Measurements from ENCODE around the gene ARL13A.
"Not testable (repeated sequence)": the region's sequence is repeated elsewhere in the genome, so short reads cannot be mapped to it uniquely, and the experiment has no call there.

Gene ARL13A

DNA sequence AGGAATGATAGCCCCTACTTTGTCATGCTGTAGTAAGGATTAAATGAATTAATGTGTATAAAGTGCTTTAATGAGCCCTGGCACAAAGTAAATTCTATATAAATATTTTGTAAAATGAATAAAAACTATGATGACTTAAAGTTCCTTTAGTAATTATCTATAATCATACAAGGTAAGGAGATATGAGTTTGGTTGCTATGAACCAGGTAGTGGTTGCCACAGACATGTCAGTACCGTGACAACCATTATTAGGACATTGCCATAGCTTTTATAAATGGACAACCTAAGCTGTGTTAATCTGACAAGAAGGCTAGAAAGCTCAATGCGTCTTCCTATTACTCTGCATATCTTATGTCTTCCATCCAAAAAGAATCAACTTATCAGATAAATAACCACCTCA, at the start of gene ARL13A:
Gene ARL13A (plus strand): TSS at position 301 of the 400 bp plus-strand sequence. CDS start 3,982 bp downstream, outside the sequence.
- no peak for DNase-seq

DNA sequence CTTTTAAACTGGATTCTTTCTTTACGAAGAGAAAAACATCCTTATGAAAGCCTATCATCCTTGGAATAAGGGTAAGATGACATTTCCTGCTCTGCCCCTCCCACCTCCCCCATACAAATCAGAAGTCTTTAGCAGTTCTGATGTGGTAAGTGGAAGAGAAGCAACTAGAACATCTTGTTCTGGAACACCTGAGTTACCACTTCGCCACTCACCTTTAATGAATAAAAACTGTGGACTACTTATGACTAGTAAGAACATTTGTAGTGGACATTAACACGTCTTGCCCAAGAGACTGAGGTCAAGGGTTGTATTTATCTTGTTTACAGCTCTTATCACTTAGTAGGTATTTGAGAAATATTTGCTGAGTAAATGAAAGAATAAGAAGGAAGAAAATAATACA, 45.1 kb upstream of the ARL13A start:
- DNase-seq = no peak

DNA sequence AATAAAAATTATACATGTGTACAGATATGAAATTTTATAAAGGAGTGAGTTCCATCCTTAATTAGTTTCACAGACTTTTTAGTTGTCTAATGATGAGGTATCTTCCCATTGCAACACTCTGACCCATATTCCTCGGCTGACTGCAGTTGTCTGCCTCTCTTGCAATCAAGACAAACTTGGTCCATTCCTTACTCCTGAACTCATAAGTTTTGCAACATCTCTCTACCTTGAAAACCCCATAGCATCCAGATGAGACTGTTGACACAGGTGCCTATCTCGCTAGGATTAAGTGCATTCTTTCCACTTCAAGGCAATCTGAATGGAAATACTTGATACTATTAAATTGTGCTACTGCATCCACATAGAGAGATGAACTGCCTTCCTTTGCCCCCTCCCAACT, 43.1 kb upstream of the ARL13A start:
- DNase-seq = no peak

DNA sequence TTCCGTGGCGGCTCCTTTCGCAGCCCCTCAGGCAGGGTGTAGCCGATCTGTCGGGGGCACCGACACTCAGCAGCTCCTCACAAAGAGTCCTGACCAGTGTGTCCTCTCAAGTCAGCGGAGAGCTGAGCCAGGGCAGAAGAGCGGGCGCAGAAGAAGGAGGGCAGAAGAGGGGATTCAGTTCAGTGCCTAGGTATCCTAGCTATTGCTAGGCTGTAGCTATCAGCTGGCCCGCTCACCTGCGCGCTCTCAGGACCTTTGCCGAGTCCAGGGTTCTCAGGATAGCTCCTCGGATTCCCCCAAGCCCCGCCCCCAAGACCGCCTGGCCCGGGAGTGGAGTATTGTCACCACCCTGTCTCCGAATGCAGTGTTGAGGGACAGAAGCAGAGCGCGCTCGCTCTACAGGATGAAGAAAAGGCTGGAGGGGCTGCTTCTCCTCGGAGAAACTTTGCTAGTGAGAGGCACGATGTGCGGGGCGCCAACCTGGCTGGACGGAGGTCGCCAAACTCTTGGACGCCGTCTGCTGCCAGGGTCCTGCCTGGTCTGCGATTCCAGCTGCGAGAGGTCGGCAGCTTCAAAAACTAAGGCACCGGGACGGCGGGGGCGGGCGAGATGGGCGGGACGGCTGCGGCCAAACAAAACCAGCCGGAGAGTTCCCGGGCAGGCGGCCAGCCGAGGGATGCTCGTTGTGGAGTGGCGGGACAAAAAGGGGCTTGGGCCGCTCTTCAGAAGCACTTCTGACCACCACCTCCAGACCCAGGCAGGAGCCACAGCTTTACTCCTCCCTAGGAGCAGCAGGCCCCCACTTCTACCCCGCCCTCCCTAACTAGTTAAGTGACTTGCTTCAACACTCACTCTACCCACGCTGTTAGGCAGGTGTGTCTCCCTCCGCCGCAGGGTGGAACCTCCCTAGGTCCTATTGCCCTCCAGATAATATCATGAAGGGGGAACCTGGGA, 40.6 kb upstream of the ARL13A start, which contains the start of gene XKRX:
Gene XKRX (minus strand): TSS at position 258 of the 954 bp plus-strand sequence. CDS start 613 bp downstream, outside the sequence.
- DNase-seq = peak; percentile 48

- DNase-seq = no peak
Observed at GRCh38 chrX:100931218-100931924, 38.1 kb upstream of the ARL13A start.

DNA sequence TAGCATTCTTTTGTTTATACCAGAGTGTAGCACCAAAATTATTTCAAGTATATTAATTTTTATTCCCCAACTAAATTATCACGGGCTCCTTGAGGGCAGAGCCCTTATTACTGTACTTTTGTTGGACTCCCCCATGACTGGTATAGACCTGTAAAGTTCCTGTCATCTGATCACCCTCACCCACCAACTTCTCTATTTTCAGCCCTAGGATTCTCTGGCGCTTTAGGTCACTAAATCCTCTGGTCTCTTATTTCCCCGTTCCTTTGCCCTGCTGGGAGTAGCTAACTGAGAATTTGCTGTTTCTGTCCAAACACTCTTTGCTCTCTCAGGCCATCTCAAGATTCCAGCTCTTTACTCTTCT, 37.6 kb upstream of the ARL13A start:
- no peak for DNase-seq

GRCh38 chrX:100935767-100936166, 33.7 kb upstream of the ARL13A start:
- no peak for DNase-seq

- DNase-seq = no peak
Observed at GRCh38 chrX:100939333-100939732, 30.2 kb upstream of the ARL13A start.

- no peak for DNase-seq
Observed at GRCh38 chrX:100944601-100945000, 24.9 kb upstream of the ARL13A start.

- no peak for DNase-seq
Observed at GRCh38 chrX:100946299-100946927, 23.1 kb upstream of the ARL13A start.

- DNase-seq = no peak
Observed at GRCh38 chrX:100948557-100948956, 21.0 kb upstream of the ARL13A start.

GRCh38 chrX:100962811-100963210, 6.7 kb upstream of the ARL13A start:
- no peak for DNase-seq

GRCh38 chrX:100964362-100964761, 5.1 kb upstream of the ARL13A start:
- no peak for DNase-seq

DNA sequence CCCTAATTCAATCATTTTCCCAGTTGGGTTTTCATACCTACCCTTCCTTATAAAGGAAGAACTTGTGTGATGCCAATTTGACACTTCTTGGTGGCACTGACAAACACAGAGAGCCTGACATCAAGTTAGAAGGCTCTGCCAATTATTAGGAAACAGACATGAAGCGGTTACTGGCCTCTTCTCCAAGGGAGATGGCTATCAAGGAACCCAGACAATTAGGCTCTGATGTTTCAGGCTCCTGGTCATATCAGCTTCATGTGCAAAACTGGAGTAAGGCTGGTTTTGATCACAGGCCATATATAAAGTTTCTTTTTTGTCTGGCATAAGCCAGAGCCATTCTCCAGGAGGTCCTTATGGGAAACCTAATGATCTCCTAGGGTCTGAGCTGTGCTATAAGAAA, 428 bp downstream of the ARL13A start:
- DNase-seq = no peak

DNA sequence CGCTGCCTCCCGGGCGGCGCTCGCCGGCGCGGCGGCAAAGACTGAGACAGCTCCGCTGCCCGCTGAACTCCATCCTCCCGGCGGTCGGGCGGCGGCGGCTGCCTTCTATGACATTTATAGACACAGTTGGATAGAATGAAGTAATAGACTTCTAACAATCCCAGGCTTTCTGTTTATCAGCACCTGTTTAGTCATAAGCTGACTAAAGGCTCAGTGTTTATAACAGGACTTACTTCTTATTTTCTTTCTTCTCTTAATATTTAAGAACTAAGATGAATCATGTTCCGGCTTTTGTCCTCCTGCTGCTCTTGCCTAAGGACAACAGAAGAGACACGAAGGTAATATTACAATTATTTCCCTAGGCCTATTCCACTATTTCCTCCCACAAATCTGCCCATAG, 3.9 kb downstream of the ARL13A start:
- DNase-seq = no peak

GRCh38 chrX:100975212-100975611, 5.7 kb downstream of the ARL13A start:
- no peak for DNase-seq

DNA sequence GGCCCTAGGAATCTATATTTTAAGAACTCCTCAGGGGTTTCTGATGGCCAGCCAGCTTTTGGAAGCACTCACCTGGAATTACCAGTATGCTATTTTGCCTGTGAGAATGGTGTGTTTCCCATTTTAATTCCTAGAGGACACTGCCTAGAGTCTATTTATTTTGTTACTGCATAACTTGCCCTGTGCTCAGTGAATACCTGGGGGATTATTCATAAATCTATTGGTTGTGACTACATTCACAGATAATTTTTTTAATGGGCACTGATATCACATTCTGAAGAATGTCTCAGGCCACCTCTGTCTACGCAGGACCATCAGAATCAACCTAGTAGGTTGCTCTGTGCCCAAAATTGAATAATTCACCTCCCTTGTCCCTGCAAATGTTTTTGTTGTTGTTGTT, 6.7 kb downstream of the ARL13A start:
- no peak for DNase-seq

DNA sequence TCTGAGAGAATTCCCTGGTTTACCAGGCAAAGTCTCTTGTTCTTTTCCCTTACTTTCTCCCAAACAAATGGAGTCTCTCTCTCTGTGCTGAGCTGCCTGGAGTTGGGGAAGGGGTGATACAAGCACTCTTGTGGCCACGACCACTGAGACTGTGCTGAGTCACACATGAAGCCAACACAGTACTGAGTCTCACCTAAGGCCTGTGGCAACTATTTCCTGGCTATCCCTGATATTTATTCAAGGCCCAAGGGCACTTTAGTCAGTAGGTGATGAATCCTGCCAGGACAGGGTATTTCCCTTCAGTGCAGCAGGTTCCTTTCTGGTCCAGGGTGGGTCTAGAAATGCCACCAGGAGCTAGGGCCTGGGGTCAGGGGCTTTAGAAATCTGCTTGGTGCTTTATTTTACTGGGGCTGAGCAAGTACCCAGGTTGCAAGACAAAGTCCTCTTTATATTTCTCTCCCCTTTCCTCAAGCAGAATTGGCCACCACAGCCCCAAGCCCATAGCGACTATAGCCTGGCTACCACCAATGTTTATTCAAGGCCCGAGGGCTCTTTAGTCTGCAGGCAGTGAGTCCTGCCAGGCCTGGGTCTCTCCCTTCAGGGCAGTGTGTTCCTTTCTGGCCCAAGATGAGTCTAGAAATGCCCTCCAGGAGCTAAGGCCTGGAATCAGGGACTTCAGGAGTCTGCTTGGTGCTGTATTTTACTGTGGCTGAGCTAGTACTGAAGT, 10.5 kb downstream of the ARL13A start:
- DNase-seq = no peak

DNA sequence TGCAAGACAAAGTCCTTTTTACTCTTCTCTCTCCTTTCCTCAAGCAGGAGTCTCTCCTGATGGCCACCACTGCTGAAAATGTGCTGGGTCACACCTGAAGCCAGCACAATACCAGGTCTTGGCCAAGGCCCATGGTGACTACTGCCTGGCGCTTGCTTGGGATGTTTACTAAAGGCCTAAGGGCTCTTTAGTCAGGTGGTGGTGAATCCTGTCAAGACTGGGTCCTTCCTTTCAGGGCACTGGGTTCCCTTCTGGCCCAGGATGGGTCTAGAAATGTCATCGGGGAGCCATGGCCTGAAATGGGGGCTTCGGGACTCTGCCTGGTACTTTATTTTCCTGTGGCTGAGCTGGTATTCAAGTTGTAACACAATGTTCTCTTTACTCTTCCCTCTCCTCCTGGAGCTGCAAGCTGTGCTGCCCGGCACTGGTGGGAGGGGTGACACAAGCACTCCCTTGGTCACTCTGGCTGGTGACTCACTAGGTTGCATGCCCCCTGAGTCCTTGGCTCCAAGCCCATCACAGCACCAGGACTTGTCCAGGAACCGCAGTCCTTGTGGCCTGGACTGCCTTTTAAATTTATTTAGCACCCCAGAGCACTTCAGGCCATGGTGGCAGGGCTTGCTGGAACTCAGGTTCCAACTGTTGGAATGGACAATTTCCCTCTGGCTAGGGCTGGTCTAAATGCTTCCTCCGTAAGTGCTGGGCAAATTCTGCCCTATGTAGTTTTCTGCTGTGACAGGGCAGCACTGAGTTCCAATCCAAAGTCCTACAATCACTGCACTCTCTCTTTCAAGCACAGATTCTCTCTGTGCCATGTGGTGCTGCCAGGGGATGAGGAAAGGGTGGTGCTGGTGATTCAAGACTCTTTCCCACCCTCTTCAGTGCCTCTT, 11.3 kb downstream of the ARL13A start:
- no peak for DNase-seq

DNA sequence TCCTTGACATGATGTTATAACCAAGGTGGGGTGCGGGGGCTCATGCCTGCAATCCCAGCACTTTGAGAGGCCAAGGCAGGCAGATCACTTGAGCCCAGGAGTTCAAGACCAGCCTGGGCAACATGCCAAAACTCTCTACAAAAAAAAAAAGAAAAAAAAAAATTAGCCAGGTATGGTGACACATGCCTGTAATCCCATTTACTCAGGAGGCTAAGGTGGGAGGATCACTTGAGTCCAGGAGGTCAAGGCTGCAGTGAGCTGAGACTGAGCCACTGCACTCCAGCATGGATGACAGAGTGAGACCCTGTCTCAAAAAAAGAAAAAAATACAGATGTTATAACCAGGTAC, 12.0 kb downstream of the ARL13A start:
- DNase-seq = not testable (repeated sequence)

DNA sequence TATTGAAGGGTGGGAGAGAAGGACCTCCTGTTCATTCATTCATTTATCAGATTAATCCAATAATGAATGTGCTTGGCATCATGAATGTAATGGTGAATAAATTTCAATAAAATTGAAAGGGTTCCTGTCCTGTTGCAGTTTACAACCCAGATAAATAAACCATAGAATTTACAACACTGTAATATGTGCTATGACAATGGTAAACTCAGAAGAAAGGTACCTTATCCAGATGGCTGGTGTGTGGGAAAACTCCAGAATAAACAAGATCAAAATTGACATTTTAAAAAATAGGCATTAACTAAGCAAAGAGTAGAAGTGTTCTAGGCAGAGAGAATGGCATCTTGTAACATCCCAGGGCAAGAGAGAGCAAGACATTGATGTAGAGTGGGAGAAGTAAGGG, 15.3 kb downstream of the ARL13A start:
- DNase-seq = no peak

DNA sequence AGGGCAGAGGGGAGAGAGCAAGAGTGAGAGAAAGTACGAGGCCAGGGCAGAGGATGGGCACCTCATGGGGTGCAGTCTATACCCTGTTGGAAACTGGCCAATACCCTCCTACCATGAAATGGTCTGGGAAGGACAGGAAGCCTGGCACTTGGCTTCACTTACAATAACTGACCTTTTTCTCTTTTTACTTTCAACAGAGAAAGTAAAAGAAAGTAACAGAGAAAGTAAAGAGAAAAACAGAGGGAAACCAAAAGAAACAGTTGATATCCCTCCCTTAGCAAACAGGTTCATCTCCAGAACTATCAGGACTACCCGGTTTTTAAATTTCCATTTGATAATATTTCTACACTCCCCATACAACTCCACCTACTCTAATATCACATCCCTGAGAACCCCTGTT, 20.6 kb downstream of the ARL13A start:
- no peak for DNase-seq
